ENCODE results near the gene CABCOCO1. TPM values are rescaled to one million over a fixed set of nuclear protein-coding genes. Genes with fewer than 3 reads are reported as not detected.

Gene CABCOCO1
- total and polyA plus RNA-seq, 8 donors, result 1.7 to 6.0 (median 3.4) TPM; not detected in 1

- intact Hi-C loops (cut with DNase I), result no loop called here
- no peak for TF ChIP-seq CTCF (IDR thresholded peaks at IDR 0.05)
- Histone ChIP-seq H3K9me3 (no peaks in the 10 kb centered on the region), H3K36me3 (no peaks in the 10 kb centered on the region), H3K27ac (no peak overlapping the region), H3K4me1 (peaks cover 0 to 2% of the 10 kb centered on the region in 2 donors), H3K27me3 (no peaks in the 10 kb centered on the region), H3K4me3 (no peak overlapping the region)
- peak in 1 of 4 donors; percentile 4 for DNase-seq
- no peak for ATAC-seq
Measured at GRCh38 chr10:61692447-61693010, 29.8 kb downstream of the CABCOCO1 start.

GRCh38 chr10:61698968-61699655 lies 36.4 kb downstream of the CABCOCO1 start:
- no peaks in the 10 kb centered on the region for H3K9me3 ChIP-seq
- intact Hi-C loops (cut with DNase I), result no loop called here
- no peak for ATAC-seq
- H3K27ac ChIP-seq, result no peak overlapping the region
- no peaks in the 10 kb centered on the region for H3K4me1 ChIP-seq
- DNase-seq, result no peak
- no peaks in the 10 kb centered on the region for H3K36me3 ChIP-seq
- H3K4me3 ChIP-seq, result no peak overlapping the region
- H3K27me3 ChIP-seq, result no peaks in the 10 kb centered on the region
- TF ChIP-seq CTCF (IDR thresholded peaks at IDR 0.05), result no peak

GRCh38 chr10:61701055-61701705 lies 38.5 kb downstream of the CABCOCO1 start:
- Histone ChIP-seq H3K27ac (no peak overlapping the region), H3K4me1 (no peaks in the 10 kb centered on the region), H3K27me3 (no peaks in the 10 kb centered on the region), H3K36me3 (no peaks in the 10 kb centered on the region), H3K4me3 (no peak overlapping the region), H3K9me3 (no peaks in the 10 kb centered on the region)
- intact Hi-C loops (cut with DNase I), result no loop called here
- TF ChIP-seq CTCF (IDR thresholded peaks at IDR 0.05), result no peak
- DNase-seq (no peak), ATAC-seq (no peak)

- H3K4me1 ChIP-seq, result no peaks in the 10 kb centered on the region
- no peak overlapping the region for H3K27ac ChIP-seq
- H3K9me3 ChIP-seq, result no peaks in the 10 kb centered on the region
- intact Hi-C loops (cut with DNase I), result no loop called here
- H3K27me3 ChIP-seq, result no peaks in the 10 kb centered on the region
- no peak for DNase-seq
- H3K36me3 ChIP-seq, result no peaks in the 10 kb centered on the region
- no peak for ATAC-seq
- H3K4me3 ChIP-seq, result no peak overlapping the region
- no peak for TF ChIP-seq CTCF (IDR thresholded peaks at IDR 0.05)
Measured at GRCh38 chr10:61701706-61702105, 39.0 kb downstream of the CABCOCO1 start.

- no peaks in the 10 kb centered on the region for H3K27me3 ChIP-seq
- no peaks in the 10 kb centered on the region for H3K9me3 ChIP-seq
- H3K27ac ChIP-seq, result no peak overlapping the region
- intact Hi-C loops (cut with DNase I), result no loop called here
- TF ChIP-seq CTCF (IDR thresholded peaks at IDR 0.05), result no peak
- no peak for DNase-seq
- H3K4me3 ChIP-seq, result no peak overlapping the region
- no peak for ATAC-seq
- no peaks in the 10 kb centered on the region for H3K4me1 ChIP-seq
- no peaks in the 10 kb centered on the region for H3K36me3 ChIP-seq
Measured at GRCh38 chr10:61702584-61702983, 39.9 kb downstream of the CABCOCO1 start.

Data from left lung (tissue), 10 donors.